Urothelium cell line (cell line): ENCODE data around the gene ESPNL.

Experiments used
- DNase-seq: peaks from one replicate; pipeline ENCODE4 v3.0.0; 2011; ENCODE audit warnings: low spot score, mixed read lengths
- FAIRE-seq: peaks from 2 replicates; lab custom pipeline; 2011; peaks lifted over from hg19 to GRCh38; lab: Jason Lieb, UNC

Gene ESPNL

GRCh38 chr2:238097201-238097987 is 2.7 kb upstream of the ESPNL start:
- DNase-seq: no peak

GRCh38 chr2:238097988-238098871 is 1.9 kb upstream of the ESPNL start:
- FAIRE-seq: peak; percentile 53
- peak; percentile 78 for DNase-seq

More at GRCh38 chr2:238097201-238097987, 2.7 kb upstream of the ESPNL start:
- no peak for FAIRE-seq

- no peak for FAIRE-seq
- DNase-seq: no peak
These were observed 1.0 kb upstream of the ESPNL start for GRCh38 chr2:238098901-238099713.

GRCh38 chr2:238099714-238100048 is 459 bp upstream of the ESPNL start:
- no peak for DNase-seq
- FAIRE-seq: no peak

GRCh38 chr2:238100821-238101771 is 956 bp downstream of the ESPNL start:
- DNase-seq: no peak
- FAIRE-seq: no peak

- DNase-seq: no peak
- FAIRE-seq: no peak
These were observed 2.0 kb downstream of the ESPNL start for GRCh38 chr2:238101891-238102841.

GRCh38 chr2:238102865-238103264 is 2.7 kb downstream of the ESPNL start:
- FAIRE-seq: no peak
- DNase-seq: no peak

GRCh38 chr2:238103465-238104225 is 3.5 kb downstream of the ESPNL start:
- FAIRE-seq (no peak), DNase-seq (no peak)

GRCh38 chr2:238104226-238104690 is 4.1 kb downstream of the ESPNL start:
- no peak for DNase-seq
- no peak for FAIRE-seq

- DNase-seq (no peak), FAIRE-seq (no peak)
These were observed 4.7 kb downstream of the ESPNL start for GRCh38 chr2:238104691-238105371.

GRCh38 chr2:238105506-238106338 is 5.6 kb downstream of the ESPNL start:
- FAIRE-seq (no peak), DNase-seq (no peak)

- FAIRE-seq (no peak), DNase-seq (no peak)
These were observed 6.2 kb downstream of the ESPNL start for GRCh38 chr2:238106339-238106697.

GRCh38 chr2:238106698-238107524 is 6.8 kb downstream of the ESPNL start:
- FAIRE-seq (no peak), DNase-seq (no peak)

- FAIRE-seq: no peak
- no peak for DNase-seq
These were observed 7.6 kb downstream of the ESPNL start for GRCh38 chr2:238107525-238108422.
